Fibroblast of skin of back (primary cell): Measurements from ENCODE around the gene KDM4C.
"Not testable (repeated sequence)": the region's sequence is repeated elsewhere in the genome, so short reads cannot be mapped to it uniquely, and the experiment has no call there.

Source experiments
- DNase-seq: peaks from one replicate; pipeline ENCODE4 v3.0.0-alpha.2; 2013

The KDM4C gene

DNA sequence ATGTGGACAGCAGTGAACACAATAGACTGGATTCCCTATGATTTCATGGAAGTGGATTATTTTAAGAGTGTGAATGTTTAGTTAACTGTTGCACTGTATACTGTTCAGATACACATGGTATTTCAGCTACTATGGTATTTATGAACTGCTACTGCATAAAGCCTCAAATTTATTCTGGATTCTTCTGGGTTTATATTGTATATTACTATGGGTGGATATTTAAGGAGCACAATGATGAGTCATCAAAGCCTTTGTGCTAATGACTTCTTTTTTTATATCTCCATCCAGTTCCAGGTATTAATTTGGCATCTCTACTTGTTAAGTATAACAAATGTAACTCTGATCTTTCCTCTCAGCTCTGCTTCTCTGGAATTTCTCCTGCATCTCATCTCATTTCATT, 6.8 kb downstream of the KDM4C start:
- no peak for DNase-seq

DNA sequence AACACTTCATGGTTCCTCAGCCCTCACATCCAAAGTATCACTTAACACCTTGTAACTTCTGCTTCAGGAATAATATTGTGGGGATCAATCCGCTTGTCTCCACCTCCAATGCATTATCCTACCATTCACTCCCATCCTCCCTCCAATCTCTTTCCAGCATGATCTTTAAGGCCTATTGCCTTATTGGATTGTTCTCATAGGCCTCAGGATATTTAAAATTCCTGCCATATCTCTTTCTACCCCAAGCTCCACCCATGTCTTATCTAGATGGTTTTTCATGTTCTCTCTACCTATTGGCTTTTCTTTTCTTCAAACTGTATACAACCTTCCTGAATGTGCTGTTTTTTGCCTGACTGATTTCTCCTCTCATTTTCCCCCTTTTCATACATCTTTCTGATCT, 7.2 kb downstream of the KDM4C start:
- no peak for DNase-seq

DNA sequence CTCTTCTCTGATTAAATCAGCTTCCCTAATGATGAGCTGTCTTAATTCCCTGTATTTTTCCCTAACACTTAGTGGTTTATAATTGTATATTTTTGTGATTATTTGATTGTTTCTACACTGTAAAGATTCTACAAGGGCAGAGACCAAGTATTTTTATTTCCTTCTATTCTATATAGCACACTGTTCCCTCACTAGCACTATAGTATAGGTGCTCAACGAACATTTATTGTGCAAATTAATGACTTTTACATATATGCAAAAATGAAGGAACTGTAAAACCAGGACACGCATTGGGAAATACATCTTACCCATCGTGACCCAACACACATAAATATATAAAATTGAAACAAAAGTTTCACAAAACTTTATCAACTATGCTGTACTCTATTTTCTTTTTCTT, 7.6 kb downstream of the KDM4C start:
- DNase-seq: no peak

DNA sequence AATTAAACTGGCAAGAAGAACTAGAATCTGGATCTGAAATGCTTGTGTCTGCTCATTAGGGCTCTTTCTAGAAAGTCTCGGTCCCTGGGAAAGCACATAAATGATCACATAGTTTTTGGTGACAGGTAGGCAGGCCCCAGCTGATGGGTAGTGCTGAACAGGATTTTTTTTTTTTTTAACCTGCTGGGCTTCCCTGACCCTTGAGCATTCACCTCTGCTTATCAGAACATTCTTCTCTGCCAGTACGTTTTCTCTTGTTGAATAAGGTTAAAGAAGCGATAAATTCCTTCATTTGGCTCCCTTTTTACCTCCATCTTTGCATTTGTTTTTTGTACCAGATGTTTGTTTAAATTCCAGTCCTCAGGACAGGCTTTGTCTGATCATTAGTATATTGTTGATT, 8.8 kb downstream of the KDM4C start:
- no peak for DNase-seq

GRCh38 chr9:6768587-6768986, 10.8 kb downstream of the KDM4C start:
- not testable (repeated sequence) for DNase-seq

- DNase-seq: no peak
Observed at GRCh38 chr9:6771722-6772121, 13.9 kb downstream of the KDM4C start.

- DNase-seq: no peak
Observed at GRCh38 chr9:6777213-6777902, 19.6 kb downstream of the KDM4C start.

GRCh38 chr9:6779417-6780241, 21.9 kb downstream of the KDM4C start:
- DNase-seq: peak; percentile 54

DNA sequence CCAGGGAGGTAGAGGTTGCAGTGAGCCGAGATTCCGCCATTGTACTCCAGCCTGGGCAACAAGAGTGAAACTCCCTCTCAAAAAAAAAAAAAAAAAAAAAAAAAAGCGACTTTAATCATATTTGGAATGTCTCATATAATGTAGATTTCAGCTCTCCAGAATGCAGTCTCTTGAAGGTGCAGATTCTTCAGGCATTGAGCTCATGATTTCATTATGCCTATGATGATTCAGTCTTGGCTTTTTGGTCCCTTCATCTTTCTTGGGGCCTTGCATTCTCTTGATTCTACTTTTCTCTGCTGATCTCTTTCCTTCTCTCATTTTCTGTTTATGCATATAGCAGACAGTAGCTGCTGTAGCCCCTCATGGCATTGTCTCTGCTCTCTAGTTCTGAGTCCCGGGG, 22.9 kb downstream of the KDM4C start:
- peak; percentile 35 for DNase-seq

- no peak for DNase-seq
Observed at GRCh38 chr9:6781476-6781875, 23.7 kb downstream of the KDM4C start.

- DNase-seq: no peak
Observed at GRCh38 chr9:6782345-6782744, 24.6 kb downstream of the KDM4C start.

GRCh38 chr9:6782981-6783380, 25.2 kb downstream of the KDM4C start:
- no peak for DNase-seq

DNA sequence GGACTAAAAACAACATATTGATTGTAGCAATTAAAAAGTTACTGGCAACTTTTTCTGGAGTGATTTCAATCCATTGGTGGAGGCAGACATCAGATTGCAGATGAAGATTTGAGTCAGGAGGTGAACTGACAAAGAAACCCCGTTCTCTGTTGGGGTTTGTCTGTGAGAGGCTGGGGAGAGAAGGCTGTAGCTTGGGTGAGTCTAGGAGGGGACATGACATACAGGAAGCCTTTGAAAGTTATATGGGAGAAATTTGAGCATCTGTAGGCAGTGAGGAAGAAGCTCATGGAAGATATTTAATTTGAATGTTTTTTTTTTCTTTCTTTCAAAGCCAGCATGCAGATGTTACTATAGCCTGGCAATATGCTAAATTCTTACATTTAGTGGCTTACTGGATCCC, 26.0 kb downstream of the KDM4C start:
- no peak for DNase-seq

GRCh38 chr9:6785682-6786081, 27.9 kb downstream of the KDM4C start:
- DNase-seq: no peak

DNA sequence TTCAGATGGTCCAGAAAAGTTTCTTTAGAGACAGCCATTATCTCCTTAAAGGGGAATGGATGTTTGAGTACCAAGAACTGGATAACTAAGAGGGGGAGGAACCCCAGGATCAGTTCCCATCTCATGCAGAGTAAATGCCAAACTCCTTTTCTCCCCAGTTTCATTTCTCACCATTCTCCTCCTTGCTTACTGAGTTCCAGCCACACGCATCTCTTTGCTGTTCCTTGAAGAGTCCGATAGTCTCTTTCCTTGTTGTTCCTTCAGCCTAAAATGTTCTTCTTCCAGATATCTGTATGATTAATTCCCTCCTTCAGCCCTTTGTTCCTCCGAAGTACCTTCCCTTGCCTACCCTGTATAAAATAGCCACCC, 30.0 kb downstream of the KDM4C start:
- no peak for DNase-seq

GRCh38 chr9:6788162-6789016, 30.6 kb downstream of the KDM4C start:
- peak; percentile 61 for DNase-seq

- DNase-seq: not testable (repeated sequence)
Observed at GRCh38 chr9:6789017-6789338, 31.2 kb downstream of the KDM4C start.

DNA sequence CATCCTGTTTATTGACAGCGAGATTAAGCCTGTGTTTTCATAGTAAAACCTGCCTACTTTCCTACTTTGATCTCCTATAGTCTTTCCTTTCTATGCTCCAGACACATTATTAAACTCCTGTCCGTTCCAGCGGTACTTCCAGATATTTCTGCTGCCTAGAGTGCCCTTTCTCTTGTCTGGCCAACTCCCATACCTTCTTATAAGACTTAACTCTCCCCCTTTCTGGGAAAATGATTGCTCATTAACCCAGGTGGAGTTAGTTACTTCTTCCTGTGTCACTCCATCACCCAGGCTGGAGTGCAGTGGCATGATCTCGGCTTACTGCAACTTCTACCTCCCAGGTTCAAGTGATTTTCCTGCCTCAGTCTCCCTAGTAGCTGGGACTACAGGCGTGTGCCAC, 33.1 kb downstream of the KDM4C start:
- no peak for DNase-seq

DNA sequence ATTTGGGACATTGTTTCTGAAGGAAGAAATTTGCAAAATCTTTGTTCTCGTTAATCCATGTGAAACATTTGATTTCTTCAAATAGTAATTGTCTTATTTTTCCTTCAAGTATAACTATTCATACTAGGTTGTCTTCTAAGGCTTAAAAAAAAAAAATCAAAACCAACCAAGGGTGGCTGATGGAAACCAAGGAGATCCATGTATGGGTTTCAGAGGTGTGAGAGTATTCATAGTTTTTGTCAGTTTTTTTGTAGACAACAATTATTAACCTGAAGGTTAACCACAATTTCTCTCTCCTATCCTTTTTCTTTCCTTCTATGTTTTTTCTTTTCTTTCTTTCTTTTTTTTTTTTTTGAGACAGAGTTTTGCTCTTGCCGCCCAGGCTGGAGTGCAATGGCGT, 35.4 kb downstream of the KDM4C start:
- DNase-seq: no peak

- DNase-seq: no peak
Observed at GRCh38 chr9:6794936-6795335, 37.2 kb downstream of the KDM4C start.

DNA sequence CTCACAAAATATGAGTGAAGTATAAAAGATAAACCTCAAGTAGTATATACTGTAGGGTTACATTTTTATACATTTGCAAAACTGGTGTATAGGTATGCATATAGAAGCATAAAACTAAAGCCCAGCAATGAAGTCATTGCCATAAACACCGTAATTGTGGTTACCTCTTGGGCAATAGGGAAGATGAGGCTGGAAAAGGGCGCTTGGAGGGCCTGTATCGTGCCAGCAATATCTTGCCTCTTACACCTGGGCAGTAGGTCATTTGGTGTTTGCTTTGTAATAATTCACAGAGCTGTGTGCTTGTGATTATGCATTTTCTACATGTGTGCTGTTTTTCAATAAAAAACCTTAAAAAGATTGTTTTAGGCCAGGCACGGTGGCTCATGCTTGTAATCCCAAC, 45.2 kb downstream of the KDM4C start:
- DNase-seq: no peak

- peak; percentile 24 for DNase-seq
Observed at GRCh38 chr9:6805532-6805931, 47.8 kb downstream of the KDM4C start.

DNA sequence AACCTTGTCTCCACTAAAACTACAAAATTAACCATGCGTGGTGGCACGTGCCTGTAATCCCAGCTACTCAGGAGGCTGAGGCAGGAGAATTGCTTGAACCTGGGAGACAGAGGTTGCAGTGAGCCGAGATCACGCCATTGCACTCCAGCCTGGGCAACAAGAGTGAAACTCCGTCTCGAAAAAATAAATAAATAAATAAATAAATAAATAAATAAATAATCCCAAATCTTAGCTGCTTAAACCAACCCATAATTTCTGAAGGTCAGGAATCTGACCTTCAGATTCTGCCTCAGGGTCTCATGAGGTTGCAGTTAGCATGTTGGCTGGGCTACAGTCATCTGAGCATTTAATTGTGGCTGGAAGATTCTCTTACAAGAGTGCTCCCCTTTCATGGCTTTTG, 48.5 kb downstream of the KDM4C start:
- DNase-seq: not testable (repeated sequence)

DNA sequence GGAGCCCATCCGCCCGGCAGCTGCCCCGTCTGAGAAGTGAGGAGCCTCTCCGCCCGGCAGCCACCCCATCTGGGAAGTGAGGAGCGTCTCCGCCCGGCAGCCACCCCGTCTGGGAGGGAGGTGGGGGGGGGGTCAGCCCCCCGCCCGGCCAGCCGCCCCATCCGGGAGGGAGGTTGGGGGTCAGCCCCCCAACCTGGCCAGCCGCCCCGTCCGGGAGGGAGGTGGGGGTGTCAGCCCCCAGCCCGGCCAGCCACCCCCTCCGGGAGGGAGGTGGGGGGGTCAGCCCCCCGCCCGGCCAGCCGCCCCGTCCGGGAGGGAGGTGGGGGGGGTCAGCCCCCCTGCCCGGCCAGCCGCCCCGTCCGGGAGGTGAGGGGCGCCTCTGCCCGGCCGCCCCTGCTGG, 49.9 kb downstream of the KDM4C start:
- DNase-seq: not testable (repeated sequence)
